Left lung (tissue), 10 donors: ENCODE data around the gene SLC47A2. TPM values are rescaled to one million over a fixed set of nuclear protein-coding genes. Genes with fewer than 3 reads are reported as not detected.

Experiments used
- ATAC-seq: fragments of 200-7000 bp; cut with Tn5 transposase; one replicate; pipeline ENCODE4 v1.9.1; 2020; ENCODE audit warnings: moderate library complexity
- DNase-seq, 4 donors: peaks; one replicate each; pipeline ENCODE4 v3.0.0-alpha.2; 2013 to 2020
- H3K27ac ChIP-seq, 2 donors: fragments of 200-600 bp; sonication (generic) in 1 of 2; one replicate each; pipeline versions ENCODE4 v1.5.0 to v1.8.0; 2020 to 2021
- H3K27me3 ChIP-seq, 2 donors: fragments of 200-600 bp; sonication (generic) in 1 of 2; one replicate each; pipeline versions ENCODE4 v1.5.0 to v1.8.0; 2020 to 2021
- H3K36me3 ChIP-seq, 2 donors: fragments of 200-600 bp; sonication (generic) in 1 of 2; one replicate each; pipeline versions ENCODE4 v1.5.0 to v1.8.0; 2020 to 2021
- H3K4me1 ChIP-seq, 2 donors: fragments of 200-600 bp; one replicate each; pipeline ENCODE4 v1.8.0; 2021
- H3K4me3 ChIP-seq, 2 donors: fragments of 200-600 bp; sonication (generic) in 1 of 2; one replicate each; pipeline versions ENCODE4 v1.5.0 to v1.8.0; 2020 to 2021; ENCODE audit warnings: mild to moderate bottlenecking in 1 of 2
- H3K9me3 ChIP-seq, 2 donors: fragments of 200-600 bp; sonication (generic) in 1 of 2; one replicate each; pipeline versions ENCODE4 v1.5.0 to v1.8.0; 2020 to 2021
- CTCF ChIP-seq, 2 donors: fragments of 200-600 bp; sonication (generic) in 1 of 2; IDR thresholded peaks; one replicate each; pipeline versions ENCODE4 v1.5.0 to v1.8.0; 2021; ENCODE audit warnings: antibody characterized with exemption in 2 of 2
- intact Hi-C, 2 donors: fragments of 100-400 bp; cut with DNase I; formaldehyde crosslinking; loops; one replicate each; pipeline versions ENCODE4 v1.11.2 to v1.14.2; 2022
- polyA plus RNA-seq, 6 donors: library from polyadenylated mRNA; unstranded; fragments of 120-200 nt; gene quantifications; one replicate each; pipeline ENCODE4 v1.2.1, GENCODE V29; 2013; ENCODE audit not compliant: insufficient read length in 6 of 6
- total RNA-seq, 2 donors: library from RNA; stranded (reverse); fragmentation: NEBNext Ultra II Directional; extraction: Animal tissue kit (Norgen Biotek cat#: 25700); gene quantifications; one replicate each; pipeline ENCODE4 v1.2.1, GENCODE V29; 2021
- donor health status: DM: no; HTN: yes; CAD: no.
- donor health status: DM: no; HTN: no; CAD: no.

Gene SLC47A2
- total and polyA plus RNA-seq, 8 donors, result 0.20 to 0.60 (median 0.41) TPM; not detected in 2

GRCh38 chr17:19642373-19642893 is 74.0 kb downstream of the SLC47A2 start:
- H3K4me1 ChIP-seq, result peaks cover 8 to 12% of the 10 kb centered on the region in 2 donors
- intact Hi-C loops, result no loop called here
- H3K27me3 ChIP-seq, result no peaks in the 10 kb centered on the region
- ATAC-seq (no peak), DNase-seq (no peak)
- H3K4me3 ChIP-seq, result no peak overlapping the region
- TF ChIP-seq CTCF (IDR thresholded peaks at IDR 0.05), result no peak
- H3K9me3 ChIP-seq, result peaks cover 0 to 4% of the 10 kb centered on the region in 2 donors
- H3K36me3 ChIP-seq, result no peaks in the 10 kb centered on the region
- no peak overlapping the region for H3K27ac ChIP-seq

- H3K9me3 ChIP-seq, result peaks cover 0 to 4% of the 10 kb centered on the region in 2 donors
- no peak overlapping the region for H3K27ac ChIP-seq
- H3K4me3 ChIP-seq, result no peak overlapping the region
- no peak for TF ChIP-seq CTCF (IDR thresholded peaks at IDR 0.05)
- ATAC-seq, result no peak
- H3K4me1 ChIP-seq, result peaks cover 2 to 6% of the 10 kb centered on the region in 2 donors
- no peak for DNase-seq
- H3K36me3 ChIP-seq, result no peaks in the 10 kb centered on the region
- intact Hi-C loops, result no loop called here
- H3K27me3 ChIP-seq, result no peaks in the 10 kb centered on the region
Observed at GRCh38 chr17:19641687-19642372, 74.6 kb downstream of the SLC47A2 start.

DNA sequence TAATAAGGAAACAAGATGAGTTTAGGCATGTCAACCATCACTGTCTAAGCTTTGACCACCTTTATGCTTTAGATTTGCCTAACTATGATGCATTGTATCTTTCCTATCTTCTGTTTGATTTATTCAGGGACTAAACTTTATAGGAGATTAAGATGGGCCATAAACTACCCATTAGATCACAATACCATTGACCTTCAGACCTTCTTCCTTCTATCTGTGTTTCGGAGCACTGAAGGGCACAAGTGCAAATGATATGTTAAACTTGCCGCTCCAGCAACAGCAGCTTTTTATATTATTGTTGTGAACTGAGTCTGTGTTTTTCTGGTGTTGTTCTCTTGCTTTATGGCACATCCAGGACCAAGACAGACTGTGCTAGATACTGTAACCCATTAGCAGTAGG is 84.5 kb downstream of the SLC47A2 start:
- H3K9me3 ChIP-seq, result no peaks in the 10 kb centered on the region
- no peaks in the 10 kb centered on the region for H3K36me3 ChIP-seq
- intact Hi-C loops, result no loop called here
- DNase-seq (no peak), ATAC-seq (no peak)
- no peak overlapping the region for H3K4me3 ChIP-seq
- no peak for TF ChIP-seq CTCF (IDR thresholded peaks at IDR 0.05)
- no peak overlapping the region for H3K27ac ChIP-seq
- H3K27me3 ChIP-seq, result no peaks in the 10 kb centered on the region
- H3K4me1 ChIP-seq, result no peaks in the 10 kb centered on the region

GRCh38 chr17:19630661-19631060 is 85.7 kb downstream of the SLC47A2 start:
- Histone ChIP-seq H3K36me3 (no peaks in the 10 kb centered on the region), H3K4me1 (no peaks in the 10 kb centered on the region), H3K4me3 (no peak overlapping the region), H3K27ac (no peak overlapping the region), H3K9me3 (no peaks in the 10 kb centered on the region), H3K27me3 (no peaks in the 10 kb centered on the region)
- no peak for TF ChIP-seq CTCF (IDR thresholded peaks at IDR 0.05)
- no peak for DNase-seq
- ATAC-seq, result no peak
- intact Hi-C loops, result no loop called here

- H3K9me3 ChIP-seq, result no peaks in the 10 kb centered on the region
- H3K36me3 ChIP-seq, result no peaks in the 10 kb centered on the region
- H3K4me1 ChIP-seq, result no peaks in the 10 kb centered on the region
- intact Hi-C loops, result no loop called here
- H3K27me3 ChIP-seq, result no peaks in the 10 kb centered on the region
- ATAC-seq (no peak), DNase-seq (no peak)
- H3K4me3 ChIP-seq, result no peak overlapping the region
- no peak overlapping the region for H3K27ac ChIP-seq
- TF ChIP-seq CTCF (IDR thresholded peaks at IDR 0.05), result no peak
Observed at GRCh38 chr17:19630035-19630434, 86.3 kb downstream of the SLC47A2 start.
